ENCODE measurements around the gene SEC14L5.

SEC14L5 gene

GRCh38 chr16:4981473-4981872, 23.3 kb downstream of the SEC14L5 start:
- H3K36me3 ChIP-seq (ENCODE audit: insufficient read depth, low read length) = no peaks in the 10 kb centered on the region
- H3K9me3 ChIP-seq (ENCODE audit: low read depth, low read length) = no peaks in the 10 kb centered on the region
- DNase-seq (ENCODE audit: low read depth, low spot score) = no peak
- no peak for TF ChIP-seq FOXP2 (optimal IDR thresholded peaks at IDR 0.05; ENCODE audit: control extremely low read depth, extremely low read length, insufficient read depth)
- no peak overlapping the region for H3K9ac ChIP-seq (ENCODE audit: insufficient read length)
- H3K4me3 ChIP-seq = no peak overlapping the region
- H3K27ac ChIP-seq = no peak overlapping the region

DNA sequence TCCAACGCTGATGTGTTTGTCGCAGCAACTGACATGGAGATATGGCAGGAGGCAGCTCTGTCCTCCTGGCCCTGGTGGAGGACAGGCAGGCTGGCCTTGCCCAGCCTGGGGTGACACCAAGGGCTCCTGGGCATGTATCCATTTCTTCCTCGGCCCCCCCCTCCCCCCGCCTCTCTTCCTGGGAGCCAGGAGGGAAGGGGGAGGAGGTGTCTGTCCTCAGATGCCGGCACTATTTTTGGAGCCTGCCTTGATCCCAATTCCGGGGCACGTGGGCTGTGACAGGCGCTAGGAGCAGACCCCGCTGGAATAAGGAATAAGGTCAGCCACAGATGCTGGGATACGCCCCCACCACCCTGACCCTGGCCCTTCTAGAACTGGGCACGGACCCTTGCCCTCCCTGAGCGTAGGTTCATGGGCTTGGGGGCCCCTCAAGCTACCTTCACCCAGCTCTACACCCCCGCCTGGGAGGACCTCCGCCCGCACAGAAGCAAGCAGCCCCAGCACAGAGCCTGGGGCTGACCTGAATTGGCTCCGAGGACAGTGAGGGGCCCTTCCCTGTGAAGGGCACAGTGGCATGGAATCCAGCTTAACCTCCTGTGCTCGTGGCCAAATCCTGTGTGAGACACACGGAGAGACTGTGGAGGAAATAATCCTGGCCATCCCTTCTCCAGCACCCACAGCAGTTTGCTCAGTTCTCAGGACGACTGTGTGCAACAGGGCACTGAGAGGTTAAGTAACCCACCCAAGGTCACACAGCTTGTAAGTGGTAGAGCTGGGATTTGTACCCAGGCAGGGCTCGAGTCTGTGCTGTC, 24.1 kb downstream of the SEC14L5 start:
- H3K9ac ChIP-seq (ENCODE audit: insufficient read length) = no peak overlapping the region
- TF ChIP-seq EZH2 (IDR thresholded peaks at IDR 0.05) (no peak), FOXP2 (optimal IDR thresholded peaks at IDR 0.05; ENCODE audit: control extremely low read depth, extremely low read length, insufficient read depth) (no peak), POLR2AphosphoS5 (IDR thresholded peaks at IDR 0.05; ENCODE audit: borderline replicate concordance, low read depth, low read length) (no peak)
- DNase-seq (ENCODE audit: low read depth, low spot score) = no peak

DNA sequence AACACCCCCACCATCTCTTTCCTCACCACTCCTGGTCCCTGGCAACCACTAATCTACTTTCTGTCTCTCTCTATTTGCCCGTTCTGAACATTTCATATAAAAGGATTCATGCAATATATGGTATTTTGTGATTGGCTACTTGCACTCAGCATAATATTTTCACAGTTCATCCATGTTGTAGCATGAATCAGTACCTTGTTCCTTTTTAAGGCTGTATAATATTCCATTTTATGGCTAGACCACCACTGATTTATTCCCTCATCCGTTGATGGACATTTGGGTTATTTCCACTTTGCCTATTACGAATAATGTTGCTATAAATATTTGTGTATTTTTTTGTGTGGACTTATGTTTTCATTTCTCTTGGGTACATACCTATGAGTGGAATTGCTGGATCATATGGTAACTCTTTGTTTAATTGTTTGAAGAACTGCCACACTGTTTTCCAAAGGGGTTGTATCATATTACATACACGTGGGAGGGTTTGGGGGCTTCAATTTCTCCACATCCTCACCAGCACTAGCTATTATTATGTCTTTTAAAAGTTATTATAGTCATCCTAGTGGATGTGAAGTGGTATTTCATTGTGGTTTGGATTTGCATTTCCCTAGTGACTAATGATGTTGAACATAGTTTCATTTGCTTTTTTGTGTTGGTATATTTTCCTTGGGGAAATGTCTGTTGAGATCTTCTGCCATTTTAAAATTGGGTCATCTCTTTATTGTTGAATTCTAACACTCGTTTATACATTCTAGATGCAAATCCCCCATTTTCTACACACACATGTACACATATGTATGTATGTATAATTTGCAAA, 26.3 kb downstream of the SEC14L5 start:
- no peaks in the 10 kb centered on the region for H3K9me3 ChIP-seq (ENCODE audit: low read depth, low read length)
- DNase-seq (ENCODE audit: low read depth, low spot score) = no peak
- TF ChIP-seq POLR2AphosphoS5 (IDR thresholded peaks at IDR 0.05; ENCODE audit: borderline replicate concordance, low read depth, low read length) (no peak), FOXP2 (optimal IDR thresholded peaks at IDR 0.05; ENCODE audit: control extremely low read depth, extremely low read length, insufficient read depth) (no peak), EZH2 (IDR thresholded peaks at IDR 0.05) (no peak)
- no peak overlapping the region for H3K9ac ChIP-seq (ENCODE audit: insufficient read length)
- no peaks in the 10 kb centered on the region for H3K36me3 ChIP-seq (ENCODE audit: insufficient read depth, low read length)
- H3K27ac ChIP-seq = no peak overlapping the region
- H3K4me3 ChIP-seq = no peak overlapping the region

More for the DNA sequence above, 24.1 kb downstream of the SEC14L5 start:
- Histone ChIP-seq H3K27ac (no peak overlapping the region), H3K9me3 (ENCODE audit: low read depth, low read length) (no peaks in the 10 kb centered on the region), H3K4me3 (no peak overlapping the region), H3K36me3 (ENCODE audit: insufficient read depth, low read length) (no peaks in the 10 kb centered on the region)

DNA sequence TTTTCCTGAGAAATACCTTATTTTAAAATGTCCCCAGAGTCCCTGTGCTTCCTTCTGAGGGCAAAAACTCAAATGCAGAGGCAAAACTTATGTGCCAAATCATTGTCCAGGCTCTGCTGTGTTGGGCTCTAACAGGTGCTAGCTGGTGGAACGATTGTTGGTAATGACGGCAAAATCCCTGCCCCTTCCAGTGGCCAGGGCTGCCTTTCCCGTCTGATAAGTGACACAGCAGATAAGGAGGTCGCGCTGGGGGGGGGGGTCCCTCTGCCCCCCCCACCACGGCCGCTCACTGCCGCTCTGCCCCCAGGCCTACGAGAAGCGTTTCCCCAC, 29.1 kb downstream of the SEC14L5 start:
- H3K27ac ChIP-seq = no peak overlapping the region
- DNase-seq (ENCODE audit: low read depth, low spot score) = no peak
- H3K9me3 ChIP-seq (ENCODE audit: low read depth, low read length) = no peaks in the 10 kb centered on the region
- no peak for TF ChIP-seq POLR2AphosphoS5 (IDR thresholded peaks at IDR 0.05; ENCODE audit: borderline replicate concordance, low read depth, low read length)
- TF ChIP-seq FOXP2 (optimal IDR thresholded peaks at IDR 0.05; ENCODE audit: control extremely low read depth, extremely low read length, insufficient read depth) = no peak
- no peak for TF ChIP-seq EZH2 (IDR thresholded peaks at IDR 0.05)
- no peak overlapping the region for H3K9ac ChIP-seq (ENCODE audit: insufficient read length)
- H3K36me3 ChIP-seq (ENCODE audit: insufficient read depth, low read length) = no peaks in the 10 kb centered on the region
- no peak overlapping the region for H3K4me3 ChIP-seq

DNA sequence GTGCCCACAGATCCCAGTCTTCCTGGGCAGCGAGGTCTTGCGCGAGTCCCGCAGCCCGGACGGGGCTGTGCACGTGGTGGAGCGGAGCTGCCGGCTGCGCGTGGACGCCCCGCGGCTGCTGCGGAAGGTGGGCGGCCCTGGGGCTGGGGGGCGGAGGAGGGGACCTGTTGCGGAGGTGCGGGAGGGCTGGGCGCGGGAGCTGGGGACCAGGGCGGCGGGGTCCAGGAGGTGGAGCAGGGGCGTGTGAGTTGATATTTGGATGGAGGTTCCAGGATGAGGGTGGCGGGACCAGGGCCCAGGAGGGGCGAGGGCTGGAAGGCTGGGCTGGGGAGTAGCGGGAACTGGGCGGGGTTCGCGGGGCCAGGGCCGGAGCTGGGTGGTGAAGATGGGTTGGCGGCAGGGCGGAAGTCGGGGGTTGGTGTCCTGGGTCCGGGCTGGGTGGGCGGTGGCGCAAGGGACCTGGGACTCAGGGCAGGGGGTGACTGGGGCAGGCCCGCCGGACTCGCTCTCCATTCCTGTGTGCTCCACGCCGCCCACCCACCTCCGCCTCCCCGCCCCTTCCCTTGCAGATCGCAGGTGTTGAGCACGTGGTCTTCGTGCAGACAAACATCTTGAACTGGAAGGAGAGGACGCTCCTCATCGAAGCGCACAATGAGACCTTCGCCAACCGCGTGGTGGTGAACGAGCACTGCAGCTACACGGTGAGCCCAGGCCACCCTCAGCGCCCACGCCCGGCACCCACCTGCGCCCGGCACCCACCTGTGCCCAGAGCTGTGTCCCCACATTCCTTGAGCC, 29.6 kb downstream of the SEC14L5 start:
- no peak for DNase-seq (ENCODE audit: low read depth, low spot score)
- Histone ChIP-seq H3K4me3 (no peak overlapping the region), H3K9me3 (ENCODE audit: low read depth, low read length) (no peaks in the 10 kb centered on the region), H3K9ac (ENCODE audit: insufficient read length) (no peak overlapping the region), H3K27ac (no peak overlapping the region), H3K36me3 (ENCODE audit: insufficient read depth, low read length) (no peaks in the 10 kb centered on the region)
- no peak for TF ChIP-seq POLR2AphosphoS5 (IDR thresholded peaks at IDR 0.05; ENCODE audit: borderline replicate concordance, low read depth, low read length)
- TF ChIP-seq FOXP2 (optimal IDR thresholded peaks at IDR 0.05; ENCODE audit: control extremely low read depth, extremely low read length, insufficient read depth) = no peak
- TF ChIP-seq EZH2 (IDR thresholded peaks at IDR 0.05) = no peak

GRCh38 chr16:4988647-4989046, 30.5 kb downstream of the SEC14L5 start:
- no peak overlapping the region for H3K27ac ChIP-seq
- no peak overlapping the region for H3K9ac ChIP-seq (ENCODE audit: insufficient read length)
- no peak for TF ChIP-seq POLR2AphosphoS5 (IDR thresholded peaks at IDR 0.05; ENCODE audit: borderline replicate concordance, low read depth, low read length)
- TF ChIP-seq FOXP2 (optimal IDR thresholded peaks at IDR 0.05; ENCODE audit: control extremely low read depth, extremely low read length, insufficient read depth) = no peak
- no peak for TF ChIP-seq EZH2 (IDR thresholded peaks at IDR 0.05)
- no peaks in the 10 kb centered on the region for H3K36me3 ChIP-seq (ENCODE audit: insufficient read depth, low read length)
- no peaks in the 10 kb centered on the region for H3K9me3 ChIP-seq (ENCODE audit: low read depth, low read length)
- no peak overlapping the region for H3K4me3 ChIP-seq
- DNase-seq (ENCODE audit: low read depth, low spot score) = no peak

DNA sequence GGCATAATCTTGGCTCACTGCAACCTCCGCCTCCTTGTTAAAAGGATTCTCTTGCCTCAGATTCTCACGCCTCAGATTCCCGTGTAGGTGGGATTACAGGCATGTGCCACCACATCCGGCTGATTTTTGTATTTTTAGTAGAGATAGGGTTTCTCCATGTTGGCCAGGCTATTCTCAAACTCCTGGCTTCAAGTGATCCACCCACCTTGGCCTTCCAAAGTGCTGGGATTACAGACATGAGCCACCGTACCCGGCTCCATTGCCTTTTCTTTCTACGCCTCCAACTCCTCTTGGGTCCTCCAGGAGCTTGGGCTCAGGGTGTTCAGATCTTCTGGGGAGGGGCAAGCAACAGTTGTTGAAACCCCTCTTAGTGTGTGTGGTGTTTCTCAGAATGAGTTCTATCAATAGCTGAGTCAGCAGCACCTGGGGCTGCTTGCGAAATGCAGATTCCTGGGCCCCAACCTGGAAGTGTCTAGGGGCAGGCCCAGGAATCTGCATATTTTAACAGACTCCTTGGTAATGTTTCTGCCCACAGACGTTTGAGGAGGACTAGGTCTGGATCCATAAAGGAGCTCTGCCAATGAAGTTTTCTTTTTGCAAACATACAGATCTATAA, 31.4 kb downstream of the SEC14L5 start:
- Histone ChIP-seq H3K4me3 (no peak overlapping the region), H3K9me3 (ENCODE audit: low read depth, low read length) (no peaks in the 10 kb centered on the region), H3K36me3 (ENCODE audit: insufficient read depth, low read length) (no peaks in the 10 kb centered on the region), H3K9ac (ENCODE audit: insufficient read length) (no peak overlapping the region), H3K27ac (no peak overlapping the region)
- TF ChIP-seq FOXP2 (optimal IDR thresholded peaks at IDR 0.05; ENCODE audit: control extremely low read depth, extremely low read length, insufficient read depth) (no peak), POLR2AphosphoS5 (IDR thresholded peaks at IDR 0.05; ENCODE audit: borderline replicate concordance, low read depth, low read length) (no peak), EZH2 (IDR thresholded peaks at IDR 0.05) (no peak)
- DNase-seq (ENCODE audit: low read depth, low spot score) = no peak

- no peaks in the 10 kb centered on the region for H3K9me3 ChIP-seq (ENCODE audit: low read depth, low read length)
- TF ChIP-seq POLR2AphosphoS5 (IDR thresholded peaks at IDR 0.05; ENCODE audit: borderline replicate concordance, low read depth, low read length) (no peak), EZH2 (IDR thresholded peaks at IDR 0.05) (no peak), FOXP2 (optimal IDR thresholded peaks at IDR 0.05; ENCODE audit: control extremely low read depth, extremely low read length, insufficient read depth) (no peak)
- no peak overlapping the region for H3K27ac ChIP-seq
- no peak overlapping the region for H3K4me3 ChIP-seq
- H3K9ac ChIP-seq (ENCODE audit: insufficient read length) = no peak overlapping the region
- H3K36me3 ChIP-seq (ENCODE audit: insufficient read depth, low read length) = no peaks in the 10 kb centered on the region
- no peak for DNase-seq (ENCODE audit: low read depth, low spot score)
These were observed 32.3 kb downstream of the SEC14L5 start for GRCh38 chr16:4990415-4990814.

Data from SK-N-MC (cell line).